BJ (cell line): ENCODE measurements around the gene NAP1L4. TPM values are rescaled to one million over a fixed set of nuclear protein-coding genes. Genes with fewer than 3 reads are reported as not detected.
A peak's percentile ranks its signal among the peaks of the same experiment; 100 is the strongest.

ENCODE experiments used
- CTCF ChIA-PET: fragments of 350-600 bp; formaldehyde crosslinking; extraction: SDS; loops from one replicate; lab custom pipeline; 2021; ENCODE audit warnings: antibody characterized with exemption, inconsistent platforms; lab: Yijun Ruan, JAX
- POLR2A ChIA-PET: fragments of 300-600 bp; sonication (Branson Sonifier 250); formaldehyde crosslinking; extraction: SDS; loops from one replicate; lab custom pipeline; 2021; ENCODE audit warnings: antibody characterized with exemption; lab: Charles Lee
- DNase-seq: peaks from one replicate; pipeline ENCODE4 v3.0.0-alpha.2; 2011; ENCODE audit warnings: low read depth
- H3K27me3 ChIP-seq: 2 replicates; pipeline ENCODE4 v1.6.0; 2011; ENCODE audit warnings: low read length; ENCODE audit not compliant: control insufficient read depth, insufficient read depth
- H3K36me3 ChIP-seq: 2 replicates; pipeline ENCODE4 v1.5.1; 2011; ENCODE audit warnings: low read length; ENCODE audit not compliant: control insufficient read depth, insufficient read depth
- H3K4me3 ChIP-seq: 2 replicates; pipeline ENCODE4 v1.5.1; 2011; ENCODE audit warnings: low read depth, mild to moderate bottlenecking, control low read depth, low read length
- polyA plus RNA-seq: library from polyadenylated mRNA; depleted of rRNA; stranded (reverse); fragments of >200 nt; gene quantifications from 2 replicates; pipeline ENCODE4 v1.2.3, GENCODE V29; 2011
- TF ChIP-seq, protein P1 (sequence below): IDR thresholded peaks from 2 replicates; pipeline ENCODE4 v1.5.1; 2011; ENCODE audit warnings: low read depth, mild to moderate bottlenecking, control low read depth, inconsistent platforms, low read length, moderate library complexity; ENCODE audit not compliant: insufficient read depth

NAP1L4 gene
- polyA plus RNA-seq, 1 experiment = 65.1 TPM

DNA sequence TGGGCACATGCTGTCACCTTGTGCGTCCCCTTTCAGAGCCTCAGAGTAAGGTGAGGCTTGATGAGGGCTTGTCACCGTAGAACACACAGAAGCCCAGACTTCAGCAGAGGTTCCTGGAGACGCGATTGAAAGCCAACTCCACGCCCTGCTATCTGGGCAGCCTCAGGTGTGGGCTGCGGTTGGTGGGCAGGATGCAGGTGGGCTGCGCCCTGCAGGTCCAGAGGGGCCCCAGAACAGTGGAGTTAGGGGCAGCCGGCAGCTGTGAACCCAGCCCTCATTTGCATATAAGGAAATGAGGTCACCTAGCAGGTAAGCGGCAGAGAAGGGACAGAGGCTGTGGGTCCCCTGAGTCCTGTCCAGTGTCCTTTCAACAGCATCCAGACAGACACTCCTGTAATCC lies 78.4 kb downstream of the NAP1L4 start:
- Histone ChIP-seq H3K36me3 (no peaks in the 10 kb centered on the region), H3K4me3 (no peak overlapping the region), H3K27me3 (no peaks in the 10 kb centered on the region)
- TF ChIP-seq, protein P1, sequence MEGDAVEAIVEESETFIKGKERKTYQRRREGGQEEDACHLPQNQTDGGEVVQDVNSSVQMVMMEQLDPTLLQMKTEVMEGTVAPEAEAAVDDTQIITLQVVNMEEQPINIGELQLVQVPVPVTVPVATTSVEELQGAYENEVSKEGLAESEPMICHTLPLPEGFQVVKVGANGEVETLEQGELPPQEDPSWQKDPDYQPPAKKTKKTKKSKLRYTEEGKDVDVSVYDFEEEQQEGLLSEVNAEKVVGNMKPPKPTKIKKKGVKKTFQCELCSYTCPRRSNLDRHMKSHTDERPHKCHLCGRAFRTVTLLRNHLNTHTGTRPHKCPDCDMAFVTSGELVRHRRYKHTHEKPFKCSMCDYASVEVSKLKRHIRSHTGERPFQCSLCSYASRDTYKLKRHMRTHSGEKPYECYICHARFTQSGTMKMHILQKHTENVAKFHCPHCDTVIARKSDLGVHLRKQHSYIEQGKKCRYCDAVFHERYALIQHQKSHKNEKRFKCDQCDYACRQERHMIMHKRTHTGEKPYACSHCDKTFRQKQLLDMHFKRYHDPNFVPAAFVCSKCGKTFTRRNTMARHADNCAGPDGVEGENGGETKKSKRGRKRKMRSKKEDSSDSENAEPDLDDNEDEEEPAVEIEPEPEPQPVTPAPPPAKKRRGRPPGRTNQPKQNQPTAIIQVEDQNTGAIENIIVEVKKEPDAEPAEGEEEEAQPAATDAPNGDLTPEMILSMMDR = no peak
- ChIA-PET CTCF (no interaction called here), POLR2A (no interaction called here)
- DNase-seq = no peak

DNA sequence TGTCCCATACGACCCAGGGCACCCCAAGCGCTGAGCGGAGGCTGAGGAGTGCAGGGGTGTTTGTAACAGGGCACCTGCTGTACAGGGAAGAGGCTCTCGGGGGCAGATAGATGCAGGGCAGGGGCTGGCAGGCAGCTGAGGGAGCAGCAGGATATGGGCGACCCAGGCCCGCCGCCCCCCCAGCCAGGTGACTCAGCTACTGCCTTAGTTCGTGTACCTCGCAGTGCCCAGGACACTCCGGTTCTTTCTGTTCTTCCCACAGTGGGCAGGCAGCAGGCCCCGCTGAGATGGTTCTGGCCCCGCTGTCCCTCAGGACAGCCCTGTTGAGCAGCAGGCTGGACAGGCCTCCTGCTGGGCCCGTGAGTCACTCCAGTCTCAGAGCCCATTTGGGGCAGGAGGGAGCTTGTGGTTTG lies 79.1 kb downstream of the NAP1L4 start:
- Histone ChIP-seq H3K27me3 (no peaks in the 10 kb centered on the region), H3K4me3 (no peak overlapping the region), H3K36me3 (no peaks in the 10 kb centered on the region; the same call in 1 of the 2 replicates)
- ChIA-PET CTCF (interaction anchor here (0.5 to 1.7 kb wide), 2 partner anchors 20 to 1445 kb away, joined by 4 read pairs; no protein-coding TSS in a partner anchor), POLR2A (no interaction called here)
- TF ChIP-seq, protein P1 = 0 out of 2 replicates have a peak, but pooled peaks have one; percentile 3
- no peak for DNase-seq

DNA sequence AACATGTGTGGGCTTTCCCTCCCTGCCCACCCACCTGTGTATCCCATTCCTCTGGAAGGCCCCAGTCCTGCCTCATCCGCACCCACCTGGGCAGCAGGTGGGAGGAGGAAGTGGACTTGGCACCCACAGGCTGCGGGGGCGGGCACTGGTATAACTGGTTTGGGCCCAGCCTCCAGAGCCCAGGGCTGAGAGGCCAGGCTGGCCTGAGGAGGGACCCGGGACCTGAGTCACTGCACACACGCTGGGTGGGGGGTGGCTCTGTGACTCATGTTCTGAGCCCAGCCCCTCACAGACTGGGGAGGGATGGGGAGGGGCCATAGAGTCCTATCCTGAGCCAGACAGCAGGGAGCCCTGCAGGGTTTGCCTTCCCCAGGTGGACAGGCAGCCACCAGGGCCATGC lies 79.6 kb downstream of the NAP1L4 start:
- no peak for DNase-seq
- no peaks in the 10 kb centered on the region; the same call in 1 of the 2 replicates for H3K36me3 ChIP-seq
- H3K4me3 ChIP-seq = no peak overlapping the region
- TF ChIP-seq, protein P1 = no peak
- CTCF ChIA-PET = interaction anchor here (1.2 to 1.7 kb wide), 3 partner anchors 10 to 19 kb away, joined by 4 to 6 read pairs (median 5); partner anchors contain the start of gene PHLDA2
- POLR2A ChIA-PET = no interaction called here
- no peaks in the 10 kb centered on the region for H3K27me3 ChIP-seq

DNA sequence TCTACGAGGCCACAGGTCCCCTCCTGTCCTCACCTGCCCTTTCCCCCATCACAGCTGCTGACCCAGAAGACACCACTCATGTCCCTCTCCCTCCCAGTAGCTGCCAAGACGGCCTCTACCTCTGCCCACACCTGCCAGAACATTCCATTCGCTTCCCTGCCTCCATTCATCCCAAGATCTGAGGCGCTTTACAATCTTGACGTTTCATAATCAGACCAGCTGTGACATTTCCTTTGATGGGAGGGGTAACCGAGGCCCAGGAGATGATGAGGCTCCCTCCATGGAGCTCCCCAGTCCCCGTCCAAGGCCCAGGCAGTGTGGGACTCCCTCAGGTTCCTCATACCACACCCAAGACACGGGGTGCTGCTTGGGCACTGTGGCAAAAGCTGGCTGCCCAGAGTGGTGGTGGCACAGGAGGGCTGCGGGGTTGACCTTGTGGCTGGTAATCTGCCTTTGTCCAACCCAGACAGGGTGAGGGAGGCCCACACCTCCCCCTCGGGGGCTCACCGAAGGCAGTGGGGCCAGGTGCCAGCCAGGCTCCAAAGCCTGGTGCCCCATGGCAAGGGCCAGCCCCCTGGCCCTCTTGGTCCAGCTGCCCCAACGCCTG lies 80.2 kb downstream of the NAP1L4 start:
- H3K27me3 ChIP-seq = no peaks in the 10 kb centered on the region
- no peak overlapping the region for H3K4me3 ChIP-seq
- ChIA-PET CTCF (interaction anchor here (1.2 to 1.7 kb wide), 3 partner anchors 9 to 19 kb away, joined by 4 to 6 read pairs (median 5); partner anchors contain the start of gene PHLDA2), POLR2A (no interaction called here)
- no peak for DNase-seq
- TF ChIP-seq, protein P1 = no peak
- no peaks in the 10 kb centered on the region; the same call in 1 of the 2 replicates for H3K36me3 ChIP-seq

DNA sequence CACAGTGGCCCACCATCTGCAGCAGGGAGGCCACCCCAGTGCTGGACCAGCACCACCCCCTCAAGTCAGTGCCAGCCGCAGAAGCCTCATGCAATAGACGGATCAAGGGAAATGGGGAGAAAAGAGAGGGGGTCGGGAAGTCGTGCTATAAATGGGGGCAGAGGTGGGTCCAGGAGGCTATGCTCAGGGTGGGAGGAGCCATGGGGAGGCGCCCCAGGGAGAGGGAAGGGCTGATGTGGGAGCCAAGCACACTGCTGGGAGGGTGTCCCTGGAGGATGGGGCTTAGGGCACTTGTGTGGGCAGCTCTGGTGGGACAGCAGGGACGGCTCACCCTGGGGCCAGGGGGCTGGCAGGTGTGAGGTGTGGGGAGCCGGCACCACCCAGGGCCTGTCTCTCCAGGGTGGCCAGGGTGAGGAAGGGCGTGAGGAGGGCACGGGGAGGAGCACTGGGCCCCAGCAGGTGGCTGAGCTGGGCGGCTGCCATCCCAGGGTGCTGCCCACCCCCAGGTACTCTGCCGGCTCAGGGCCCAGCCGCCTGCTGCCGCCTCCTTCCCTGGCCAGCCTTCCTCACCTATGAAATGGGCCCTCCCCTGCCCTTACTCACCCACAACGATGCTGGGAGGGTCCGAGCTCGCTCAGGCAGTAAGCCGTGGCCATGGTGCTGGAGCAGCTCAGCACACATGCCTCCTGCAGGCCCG lies 80.9 kb downstream of the NAP1L4 start:
- TF ChIP-seq, protein P1 = no peak
- Histone ChIP-seq H3K4me3 (no peak overlapping the region), H3K27me3 (no peaks in the 10 kb centered on the region), H3K36me3 (no peaks in the 10 kb centered on the region; the same call in 1 of the 2 replicates)
- ChIA-PET POLR2A (no interaction called here), CTCF (interaction anchor here (1.2 to 1.4 kb wide), 2 partner anchors 8 to 18 kb away, joined by 5 to 6 read pairs; partner anchors contain the start of gene PHLDA2)
- DNase-seq = no peak
